Kidney glomerular epithelial cell (primary cell): Measurements from ENCODE around the gene FIGNL1.

Experiments used
- DNase-seq: peaks from one replicate; lab custom pipeline; 2025; lab: John Stamatoyannopoulos, UW

Gene FIGNL1

GRCh38 chr7:50397320-50397970 lies 52.7 kb downstream of the FIGNL1 start:
- DNase-seq = no peak

- no peak for DNase-seq
Measured at GRCh38 chr7:50396856-50397255, 53.3 kb downstream of the FIGNL1 start.

- DNase-seq = no peak
Measured at GRCh38 chr7:50394315-50394714, 55.8 kb downstream of the FIGNL1 start.
